Suppressor macrophage treated with lipopolysaccharide for 4 hours (primary cell): ENCODE data around the gene CCDC39.
A peak's percentile ranks its signal among the peaks of the same experiment; 100 is the strongest.
"Not testable (repeated sequence)": the region's sequence is repeated elsewhere in the genome, so short reads cannot be mapped to it uniquely, and the experiment has no call there.

Source experiments
- DNase-seq: peaks from one replicate; pipeline ENCODE4 v3.0.0-alpha.2; 2020

Gene CCDC39

GRCh38 chr3:180619723-180620122 is 59.6 kb downstream of the CCDC39 start:
- no peak for DNase-seq

GRCh38 chr3:180618563-180618962 is 60.7 kb downstream of the CCDC39 start:
- DNase-seq = not testable (repeated sequence)

- DNase-seq = no peak
Observed at GRCh38 chr3:180617049-180617448, 62.2 kb downstream of the CCDC39 start.

- no peak for DNase-seq
Observed at GRCh38 chr3:180615954-180616353, 63.3 kb downstream of the CCDC39 start.

GRCh38 chr3:180612364-180612763 is 66.9 kb downstream of the CCDC39 start:
- no peak for DNase-seq

- DNase-seq = no peak
Observed at GRCh38 chr3:180611006-180611405, 68.3 kb downstream of the CCDC39 start.

- DNase-seq = peak; percentile 94
Observed at GRCh38 chr3:180601688-180602666, 77.3 kb downstream of the CCDC39 start, which contains the start of gene TTC14. TTC14 (plus strand) TSS chr3:180602163; CDS start chr3:180602262, 99 bp downstream.

- no peak for DNase-seq
Observed at GRCh38 chr3:180600473-180600872, 78.8 kb downstream of the CCDC39 start.

- DNase-seq = no peak
Observed at GRCh38 chr3:180595559-180595935, 83.7 kb downstream of the CCDC39 start.

- DNase-seq = peak; percentile 15
Observed at GRCh38 chr3:180594631-180595558, 84.4 kb downstream of the CCDC39 start.

- DNase-seq = not testable (repeated sequence)
Observed at GRCh38 chr3:180593631-180594030, 85.7 kb downstream of the CCDC39 start.

GRCh38 chr3:180590396-180590795 is 88.9 kb downstream of the CCDC39 start:
- no peak for DNase-seq

- no peak for DNase-seq
Observed at GRCh38 chr3:180580934-180581333, 98.4 kb downstream of the CCDC39 start.

GRCh38 chr3:180575571-180575970 is 103.7 kb downstream of the CCDC39 start:
- DNase-seq = no peak

GRCh38 chr3:180571831-180572598 is 107.3 kb downstream of the CCDC39 start:
- DNase-seq = no peak

- no peak for DNase-seq
Observed at GRCh38 chr3:180570238-180570637, 109.1 kb downstream of the CCDC39 start.

GRCh38 chr3:180564676-180565075 is 114.6 kb downstream of the CCDC39 start:
- no peak for DNase-seq
